Measurements from ENCODE around the gene P4HB.

P4HB gene

GRCh38 chr17:81867170-81867990 is 7.0 kb upstream of the P4HB start:
- Histone ChIP-seq H3K36me3 (peaks cover 36% of the 10 kb centered on the region), H3K9me3 (no peaks in the 10 kb centered on the region), H3K27me3 (no peaks in the 10 kb centered on the region), H3K4me3 (ENCODE audit: low read depth, low read length) (no peak overlapping the region), H3K4me1 (peaks cover 26% of the 10 kb centered on the region)
- peak; percentile 66 for DNase-seq
- no peak for TF ChIP-seq CTCF (IDR thresholded peaks at IDR 0.05; ENCODE audit: low read depth, low read length)

GRCh38 chr17:81866440-81867169 is 6.3 kb upstream of the P4HB start:
- DNase-seq = no peak
- TF ChIP-seq CTCF (IDR thresholded peaks at IDR 0.05; ENCODE audit: low read depth, low read length) = no peak
- H3K4me1 ChIP-seq = peaks cover 26% of the 10 kb centered on the region
- H3K27me3 ChIP-seq = no peaks in the 10 kb centered on the region
- no peaks in the 10 kb centered on the region for H3K9me3 ChIP-seq
- H3K4me3 ChIP-seq (ENCODE audit: low read depth, low read length) = no peak overlapping the region
- peaks cover 37% of the 10 kb centered on the region for H3K36me3 ChIP-seq

- TF ChIP-seq CTCF (IDR thresholded peaks at IDR 0.05; ENCODE audit: low read depth, low read length) = no peak
- DNase-seq = no peak
- Histone ChIP-seq H3K4me3 (ENCODE audit: low read depth, low read length) (no peak overlapping the region), H3K9me3 (no peaks in the 10 kb centered on the region), H3K27me3 (no peaks in the 10 kb centered on the region), H3K4me1 (peaks cover 26% of the 10 kb centered on the region), H3K36me3 (peaks cover 38% of the 10 kb centered on the region)
Observed at GRCh38 chr17:81865733-81866439, 5.6 kb upstream of the P4HB start.

- peaks cover 38% of the 10 kb centered on the region for H3K36me3 ChIP-seq
- no peak for DNase-seq
- no peaks in the 10 kb centered on the region for H3K27me3 ChIP-seq
- no peak for TF ChIP-seq CTCF (IDR thresholded peaks at IDR 0.05; ENCODE audit: low read depth, low read length)
- H3K4me1 ChIP-seq = peaks cover 26% of the 10 kb centered on the region
- H3K4me3 ChIP-seq (ENCODE audit: low read depth, low read length) = no peak overlapping the region
- H3K9me3 ChIP-seq = no peaks in the 10 kb centered on the region
Observed at GRCh38 chr17:81865358-81865732, 5.0 kb upstream of the P4HB start.

GRCh38 chr17:81863833-81864768 is 3.8 kb upstream of the P4HB start:
- H3K4me1 ChIP-seq = peaks cover 26% of the 10 kb centered on the region
- H3K4me3 ChIP-seq (ENCODE audit: low read depth, low read length) = no peak overlapping the region
- DNase-seq = no peak
- TF ChIP-seq CTCF (IDR thresholded peaks at IDR 0.05; ENCODE audit: low read depth, low read length) = no peak
- peaks cover 28% of the 10 kb centered on the region for H3K36me3 ChIP-seq
- no peaks in the 10 kb centered on the region for H3K27me3 ChIP-seq
- H3K9me3 ChIP-seq = no peaks in the 10 kb centered on the region

Measured in BE2C (cell line).